Lower leg skin (tissue), 4 donors: Measurements from ENCODE around the gene APP. TPM values are rescaled to one million over a fixed set of nuclear protein-coding genes. Genes with fewer than 3 reads are reported as not detected.
A peak's percentile ranks its signal among the peaks of the same experiment; 100 is the strongest.

ENCODE experiments used
- DNase-seq, 2 donors: peaks; one replicate each; pipeline ENCODE4 v3.0.0-alpha.2; 2019; ENCODE audit warnings: low spot score in 2 of 2
- H3K4me3 ChIP-seq: fragments of 200-600 bp; sonication (generic); 2 replicates; pipeline ENCODE4 v1.5.1; 2017; ENCODE audit warnings: mild to moderate bottlenecking, low read depth; ENCODE audit not compliant: poor library complexity, severe bottlenecking
- POLR2A ChIP-seq, 2 donors: fragments of 450-650 bp; IDR thresholded peaks; one replicate each; pipeline ENCODE4 v1.6.1; 2016 to 2017; ENCODE audit warnings: antibody characterized with exemption in 2 of 2, mild to moderate bottlenecking in 1 of 2, moderate library complexity in 1 of 2
- WGBS, 2 donors: methylation state at CpG; one replicate each; pipeline ENCODE4 v1.1.5; 2018; 5-methylcytosine and 5-hydroxymethylcytosine counted together
- intact Hi-C: fragments of 100-400 bp; cut with DNase I; formaldehyde crosslinking; loops from one replicate; pipeline ENCODE4 v1.15.0; 2023; ENCODE audit warnings: low total_unique reads
- total RNA-seq, 4 donors: library from RNA; depleted of rRNA; stranded (reverse); fragments of >200 nt; gene quantifications; one replicate each; pipeline ENCODE4 v1.1.0, GENCODE V29; 2016
- TF ChIP-seq, protein P1 (sequence below), 3 donors: fragments of 450-650 bp; IDR thresholded peaks; one replicate each; pipeline ENCODE4 v1.5.1; 2016; ENCODE audit warnings: antibody characterized with exemption in 3 of 3, mild to moderate bottlenecking in 3 of 3, moderate library complexity in 2 of 3

Gene APP
- total RNA-seq, 4 donors from 2014 or later = 240 to 403 (median 331) TPM

DNA sequence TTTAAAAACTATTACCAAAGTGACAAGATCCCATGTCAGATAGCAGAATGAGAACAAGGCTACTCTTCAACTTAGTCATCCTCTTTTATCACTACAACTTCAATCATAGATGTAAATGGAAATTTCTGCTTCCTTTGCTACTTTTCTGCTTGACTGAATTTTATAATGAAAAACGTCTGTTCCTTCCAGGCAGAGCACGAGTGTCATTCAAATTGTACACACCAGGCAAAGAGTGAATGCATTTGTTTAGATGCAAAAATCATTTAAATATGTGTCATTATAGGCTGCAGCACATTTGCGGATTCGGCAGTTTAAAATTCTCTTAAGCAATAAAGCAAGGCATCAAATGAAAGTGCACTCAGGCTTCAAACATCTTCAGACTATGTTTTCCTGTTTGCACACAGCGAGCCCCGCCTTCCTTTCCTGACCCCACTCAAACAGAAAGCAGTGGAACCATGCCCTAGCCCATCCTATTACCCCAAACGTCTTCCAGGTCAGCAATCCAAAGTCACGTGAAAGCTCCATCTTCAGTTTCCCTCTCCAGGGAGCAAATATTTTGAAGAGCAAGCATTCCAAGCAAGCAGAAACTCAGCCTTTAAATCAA lies 99.6 kb downstream of the APP start:
- TF ChIP-seq, protein P1, sequence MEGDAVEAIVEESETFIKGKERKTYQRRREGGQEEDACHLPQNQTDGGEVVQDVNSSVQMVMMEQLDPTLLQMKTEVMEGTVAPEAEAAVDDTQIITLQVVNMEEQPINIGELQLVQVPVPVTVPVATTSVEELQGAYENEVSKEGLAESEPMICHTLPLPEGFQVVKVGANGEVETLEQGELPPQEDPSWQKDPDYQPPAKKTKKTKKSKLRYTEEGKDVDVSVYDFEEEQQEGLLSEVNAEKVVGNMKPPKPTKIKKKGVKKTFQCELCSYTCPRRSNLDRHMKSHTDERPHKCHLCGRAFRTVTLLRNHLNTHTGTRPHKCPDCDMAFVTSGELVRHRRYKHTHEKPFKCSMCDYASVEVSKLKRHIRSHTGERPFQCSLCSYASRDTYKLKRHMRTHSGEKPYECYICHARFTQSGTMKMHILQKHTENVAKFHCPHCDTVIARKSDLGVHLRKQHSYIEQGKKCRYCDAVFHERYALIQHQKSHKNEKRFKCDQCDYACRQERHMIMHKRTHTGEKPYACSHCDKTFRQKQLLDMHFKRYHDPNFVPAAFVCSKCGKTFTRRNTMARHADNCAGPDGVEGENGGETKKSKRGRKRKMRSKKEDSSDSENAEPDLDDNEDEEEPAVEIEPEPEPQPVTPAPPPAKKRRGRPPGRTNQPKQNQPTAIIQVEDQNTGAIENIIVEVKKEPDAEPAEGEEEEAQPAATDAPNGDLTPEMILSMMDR (IDR thresholded peaks at IDR 0.05) = no peak
- no peak for TF ChIP-seq POLR2A (IDR thresholded peaks at IDR 0.05)
- intact Hi-C loops = no loop called here
- 25 to 30% methylated on average over 8 of the region's 8 CpGs for WGBS, 2 donors
- H3K4me3 ChIP-seq = no peak overlapping the region
- peak in 1 of 2 donors; percentile 43 for DNase-seq

DNA sequence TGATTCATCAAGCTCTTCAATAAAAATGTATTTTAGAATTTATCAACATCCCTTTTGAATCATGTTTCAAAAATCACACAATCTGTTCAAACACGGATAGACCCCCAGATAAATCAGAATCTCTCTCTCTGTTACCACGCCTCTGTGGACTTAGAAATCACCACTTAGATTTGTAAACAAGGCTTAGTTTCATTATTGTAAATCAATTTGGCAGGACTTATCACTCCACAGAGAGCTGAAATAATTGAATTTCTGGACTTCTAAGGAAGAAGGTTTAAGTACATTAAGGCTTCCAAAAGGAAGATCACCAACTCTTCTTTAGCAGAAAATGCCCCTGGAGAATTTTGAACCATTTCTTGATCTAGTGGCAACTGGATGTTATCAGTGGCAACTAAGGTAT lies 100.4 kb downstream of the APP start:
- H3K4me3 ChIP-seq = no peak overlapping the region
- WGBS, 2 donors = 88 to 91% methylated on average over 2 of the region's 2 CpGs
- DNase-seq = no peak
- TF ChIP-seq POLR2A (IDR thresholded peaks at IDR 0.05) = no peak
- TF ChIP-seq, protein P1 (IDR thresholded peaks at IDR 0.05) = no peak
- intact Hi-C loops = no loop called here

DNA sequence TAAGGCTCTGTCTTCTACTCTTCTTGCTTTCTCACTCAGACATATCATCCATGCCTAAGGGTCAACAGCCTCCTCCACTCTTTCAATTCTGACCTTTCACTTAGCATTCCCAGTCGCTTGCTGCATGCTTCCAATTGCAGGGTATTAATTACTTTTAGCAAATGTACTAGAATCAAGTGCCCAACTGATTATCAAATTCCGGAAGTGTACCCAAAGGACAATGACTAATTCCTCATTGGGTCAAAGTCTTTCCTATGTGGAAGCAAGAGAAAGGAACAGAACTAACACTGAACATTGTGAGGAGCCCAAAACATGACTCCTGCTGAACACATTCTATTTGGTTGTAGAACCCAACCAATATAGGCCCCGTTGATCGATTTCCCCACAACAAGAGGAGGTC lies 101.8 kb downstream of the APP start:
- TF ChIP-seq POLR2A (IDR thresholded peaks at IDR 0.05) = no peak
- TF ChIP-seq, protein P1 (IDR thresholded peaks at IDR 0.05) = no peak
- WGBS, 2 donors = 84 to 87% methylated on average over 4 of the region's 4 CpGs
- no peak overlapping the region for H3K4me3 ChIP-seq
- intact Hi-C loops = no loop called here
- no peak for DNase-seq

DNA sequence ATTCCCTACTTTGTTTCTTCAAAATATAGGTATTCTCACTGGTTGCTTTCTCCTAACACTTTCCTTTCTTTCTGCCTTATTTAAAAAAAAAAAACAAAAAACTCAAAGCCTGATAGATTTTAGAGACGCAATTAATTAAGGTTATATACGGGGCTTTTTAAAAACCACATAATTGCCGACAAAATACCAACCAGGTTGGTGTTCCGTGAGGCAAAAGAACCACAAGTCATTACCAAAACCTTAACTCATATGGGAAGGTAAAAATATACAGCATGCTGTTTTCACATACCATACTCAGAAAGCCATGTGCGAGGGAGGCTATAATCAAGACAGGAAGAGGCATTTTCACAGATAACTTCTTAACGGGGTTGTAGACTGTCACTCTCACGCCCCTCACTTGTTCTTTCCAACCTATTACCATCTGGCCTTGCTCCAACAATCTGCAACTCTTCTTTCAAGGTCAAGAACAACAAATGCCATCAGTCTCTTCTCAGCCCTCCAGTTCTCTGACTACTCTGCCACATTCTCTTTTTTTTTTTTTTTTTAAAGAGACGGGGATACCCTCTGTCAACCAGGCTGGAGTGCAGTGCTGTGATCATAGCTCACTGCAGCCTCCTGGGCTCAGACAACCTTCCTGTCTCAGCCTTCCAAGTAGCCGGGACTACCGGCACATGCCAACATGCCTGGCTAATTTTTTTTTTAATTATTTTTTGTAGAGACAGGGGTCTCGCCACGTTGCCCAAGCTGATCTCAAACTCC lies 102.6 kb downstream of the APP start:
- TF ChIP-seq, protein P1 (IDR thresholded peaks at IDR 0.05) = no peak
- no peak for TF ChIP-seq POLR2A (IDR thresholded peaks at IDR 0.05)
- no peak for DNase-seq
- intact Hi-C loops = no loop called here
- H3K4me3 ChIP-seq = no peak overlapping the region
- 77 to 79% methylated on average over 12 of the region's 12 CpGs for WGBS, 2 donors

DNA sequence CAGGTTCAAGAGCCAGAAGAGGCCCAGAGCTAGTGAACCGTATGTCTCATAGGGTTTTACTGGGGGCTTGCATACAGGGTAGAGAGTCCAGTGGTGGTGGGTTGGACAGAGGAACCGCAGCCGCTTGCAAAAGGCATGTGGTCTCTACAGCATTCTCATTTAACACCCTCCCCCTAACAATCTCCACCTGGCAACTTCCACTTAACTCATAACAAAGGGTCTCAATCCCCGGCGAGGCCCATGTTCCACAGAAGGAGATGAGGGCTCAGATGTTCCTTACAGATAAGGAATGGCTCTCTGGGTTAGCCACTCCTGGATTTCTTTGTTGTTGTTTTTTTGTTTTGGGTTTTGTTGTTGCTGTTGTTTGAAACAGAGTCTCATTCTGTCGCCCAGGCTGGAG lies 106.1 kb downstream of the APP start:
- 93 to 95% methylated on average over 6 of the region's 6 CpGs for WGBS, 2 donors
- TF ChIP-seq, protein P1 (IDR thresholded peaks at IDR 0.05) = no peak
- TF ChIP-seq POLR2A (IDR thresholded peaks at IDR 0.05) = no peak
- no peak overlapping the region for H3K4me3 ChIP-seq
- intact Hi-C loops = no loop called here
- no peak for DNase-seq
